ENCODE results near the gene TUT7.

GRCh38 chr9:86301686-86302085, 52.5 kb downstream of the TUT7 start:
- TF ChIP-seq, protein P1, sequence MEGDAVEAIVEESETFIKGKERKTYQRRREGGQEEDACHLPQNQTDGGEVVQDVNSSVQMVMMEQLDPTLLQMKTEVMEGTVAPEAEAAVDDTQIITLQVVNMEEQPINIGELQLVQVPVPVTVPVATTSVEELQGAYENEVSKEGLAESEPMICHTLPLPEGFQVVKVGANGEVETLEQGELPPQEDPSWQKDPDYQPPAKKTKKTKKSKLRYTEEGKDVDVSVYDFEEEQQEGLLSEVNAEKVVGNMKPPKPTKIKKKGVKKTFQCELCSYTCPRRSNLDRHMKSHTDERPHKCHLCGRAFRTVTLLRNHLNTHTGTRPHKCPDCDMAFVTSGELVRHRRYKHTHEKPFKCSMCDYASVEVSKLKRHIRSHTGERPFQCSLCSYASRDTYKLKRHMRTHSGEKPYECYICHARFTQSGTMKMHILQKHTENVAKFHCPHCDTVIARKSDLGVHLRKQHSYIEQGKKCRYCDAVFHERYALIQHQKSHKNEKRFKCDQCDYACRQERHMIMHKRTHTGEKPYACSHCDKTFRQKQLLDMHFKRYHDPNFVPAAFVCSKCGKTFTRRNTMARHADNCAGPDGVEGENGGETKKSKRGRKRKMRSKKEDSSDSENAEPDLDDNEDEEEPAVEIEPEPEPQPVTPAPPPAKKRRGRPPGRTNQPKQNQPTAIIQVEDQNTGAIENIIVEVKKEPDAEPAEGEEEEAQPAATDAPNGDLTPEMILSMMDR (IDR thresholded peaks at IDR 0.05; ENCODE audit: insufficient read depth, low read length, poor library complexity, severe bottlenecking) = no peak
- TF ChIP-seq EZH2phosphoT487 (conservative IDR thresholded peaks at IDR 0.05; ENCODE audit: low read length) = no peak

All from SU-DHL-6 (cell line).